ENCODE measurements around the gene UPK3A. TPM values are rescaled to one million over a fixed set of nuclear protein-coding genes. Genes with fewer than 3 reads are reported as not detected.
A peak's percentile ranks its signal among the peaks of the same experiment; 100 is the strongest.

UPK3A gene
- not detected for polyA plus RNA-seq (2013, experiment 1 of 2; ENCODE audit: insufficient read length)
- not detected for polyA plus RNA-seq (2013, experiment 2 of 2; ENCODE audit: insufficient read length)

GRCh38 chr22:45284705-45285262 is at the start of gene UPK3A:
UPK3A (plus strand) TSS chr22:45284949; CDS start chr22:45285014, 65 bp downstream.
- no peak for DNase-seq

GRCh38 chr22:45235101-45235777 is 49.5 kb upstream of the UPK3A start:
- DNase-seq, result no peak

GRCh38 chr22:45235851-45236342 is 48.9 kb upstream of the UPK3A start:
- DNase-seq, result no peak

DNA sequence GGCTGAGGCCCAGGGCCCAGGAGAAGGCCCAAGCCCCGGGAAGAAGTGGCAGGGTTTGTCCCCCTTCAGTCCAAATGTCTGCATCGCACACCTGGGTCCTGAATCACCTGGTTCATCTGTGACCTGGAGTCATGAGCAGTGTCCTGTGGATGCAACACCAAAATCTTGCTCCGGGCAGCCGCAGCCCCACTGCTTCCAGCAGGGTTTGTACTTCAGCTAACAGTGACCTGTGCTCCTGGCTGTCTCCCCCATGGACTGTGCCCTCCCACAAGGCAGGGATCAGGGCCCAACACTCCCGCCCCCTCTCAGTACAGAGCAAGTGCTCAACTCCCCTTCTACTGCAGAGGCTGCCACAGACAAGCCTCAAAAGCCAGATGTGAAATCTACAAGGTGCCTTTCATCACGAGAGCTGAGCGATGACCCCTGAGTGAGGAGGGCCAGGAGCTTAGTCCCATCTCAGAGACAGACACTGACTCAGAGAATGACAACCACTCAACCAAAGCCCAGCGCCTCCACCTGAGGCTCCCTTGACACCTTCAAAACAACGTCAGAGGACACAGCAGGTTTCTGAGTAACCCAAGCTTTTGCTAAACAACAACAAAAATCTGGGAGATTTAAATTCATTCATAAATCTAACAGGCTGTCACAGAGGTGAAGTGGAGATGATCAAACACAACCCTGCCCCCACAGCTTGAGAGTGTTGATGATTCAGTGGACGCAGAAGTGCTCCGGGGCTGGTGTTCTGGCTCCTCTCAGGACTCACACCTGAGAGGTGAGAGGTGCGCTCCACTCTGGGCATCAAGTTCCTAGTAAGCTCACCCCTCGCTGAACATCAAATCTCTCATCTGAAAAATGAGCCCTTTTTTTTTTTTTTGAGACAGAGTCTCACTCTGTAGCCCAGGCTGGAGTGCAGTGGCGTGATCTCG is 47.4 kb upstream of the UPK3A start:
- no peak for DNase-seq

- no peak for DNase-seq
Observed at GRCh38 chr22:45238076-45238956, 46.4 kb upstream of the UPK3A start.

- no peak for DNase-seq
Observed at GRCh38 chr22:45238957-45239680, 45.6 kb upstream of the UPK3A start.

GRCh38 chr22:45239681-45240051 is 45.1 kb upstream of the UPK3A start:
- DNase-seq, result no peak

DNA sequence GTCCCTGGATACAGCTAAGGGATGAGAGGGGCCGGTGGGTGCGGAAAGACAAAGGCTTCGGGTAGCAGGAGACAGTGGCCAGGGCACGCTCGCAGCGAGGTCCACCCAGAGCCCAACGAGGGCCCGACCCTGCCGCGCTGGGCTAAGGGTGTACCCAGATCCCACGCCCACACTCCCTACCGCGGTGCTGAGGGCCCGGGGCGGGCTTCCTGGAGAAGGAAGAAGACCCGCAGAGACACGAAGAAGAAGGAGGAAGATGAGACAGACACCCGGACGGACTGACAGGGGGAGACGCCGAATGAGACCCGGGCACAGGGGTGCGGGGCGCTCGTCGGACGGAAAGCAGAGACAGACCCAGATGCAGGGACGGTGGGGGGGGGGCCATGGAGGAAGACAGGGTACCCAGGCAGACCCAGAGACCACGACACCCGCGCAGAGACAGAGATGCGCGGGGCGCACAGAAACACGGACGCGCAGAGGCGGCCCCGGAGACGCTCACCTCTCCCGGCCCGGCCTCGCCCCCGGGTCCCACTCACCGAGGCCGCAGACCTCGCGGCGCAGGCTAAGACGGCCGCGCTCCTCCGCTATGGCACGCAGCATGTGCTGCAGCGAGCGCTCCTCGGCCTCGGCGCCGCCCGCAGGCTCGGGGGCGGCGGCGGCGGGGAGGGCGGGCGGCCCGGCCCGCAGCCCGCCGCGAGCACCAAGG is 44.5 kb upstream of the UPK3A start:
- no peak for DNase-seq

DNA sequence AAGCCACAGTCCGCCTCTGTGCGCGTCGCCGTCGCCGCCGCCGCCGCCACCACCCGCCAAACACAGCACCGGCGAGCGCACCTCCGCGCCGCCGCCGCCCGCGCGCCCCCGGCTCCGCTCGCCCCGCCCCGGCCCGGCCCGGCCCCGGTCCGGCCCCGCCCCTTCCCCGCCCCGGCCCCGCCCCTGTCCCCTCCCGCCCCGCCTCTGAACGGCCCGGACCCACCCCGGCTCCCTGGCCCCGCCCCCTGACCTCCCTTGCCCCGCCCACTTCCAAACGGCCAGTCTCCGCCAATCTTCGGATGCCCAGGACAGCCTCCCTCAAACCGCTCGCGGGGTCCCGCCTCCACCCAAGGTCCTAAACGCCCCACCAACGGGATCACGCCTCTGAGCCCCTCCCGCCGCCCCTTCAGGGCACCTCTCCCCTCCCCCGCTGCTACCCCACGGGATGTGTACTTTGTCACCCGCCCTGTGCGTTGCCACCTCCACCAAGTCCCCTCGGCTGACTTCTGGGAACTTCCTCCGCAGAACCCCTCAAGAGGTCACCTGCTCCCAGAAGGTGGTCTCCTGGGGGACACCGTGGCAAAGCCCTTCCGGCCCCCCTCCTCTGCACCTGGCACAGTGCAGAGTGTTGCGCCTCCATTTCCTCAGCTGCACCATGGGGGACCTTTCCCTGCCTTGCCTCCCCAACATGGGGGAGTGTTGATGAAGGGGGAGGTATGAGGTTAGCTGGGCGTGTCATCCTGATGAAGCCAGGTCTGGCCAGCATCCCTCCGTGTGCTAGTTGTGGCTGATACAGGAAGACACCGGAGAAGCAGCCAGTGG is 43.7 kb upstream of the UPK3A start, which contains the start of gene KIAA0930:
Gene KIAA0930 (minus strand): TSS at position 85 of the 822 bp plus-strand sequence. CDS start 191 bp downstream, outside the sequence.
- DNase-seq, result peak; percentile 75

DNA sequence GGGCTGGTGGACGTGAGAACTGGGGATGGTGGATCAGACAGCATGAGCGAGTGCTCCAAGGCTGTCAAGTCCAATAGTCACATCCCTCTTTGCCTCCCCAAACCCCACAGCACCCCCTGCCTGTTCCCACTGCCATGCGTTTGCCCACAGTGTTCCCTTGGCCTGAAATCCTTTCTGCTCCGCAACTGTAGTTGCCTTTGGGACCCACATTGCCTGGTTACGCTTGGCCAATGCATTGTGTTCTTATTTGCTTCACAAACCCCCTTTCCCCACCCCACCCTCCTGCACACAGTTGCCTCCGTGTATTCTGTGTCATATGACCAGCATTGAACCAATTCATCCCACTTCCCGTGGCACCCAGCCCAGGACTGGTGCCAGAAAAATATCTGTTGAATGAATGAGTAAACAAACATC is 42.0 kb upstream of the UPK3A start:
- DNase-seq, result no peak

DNA sequence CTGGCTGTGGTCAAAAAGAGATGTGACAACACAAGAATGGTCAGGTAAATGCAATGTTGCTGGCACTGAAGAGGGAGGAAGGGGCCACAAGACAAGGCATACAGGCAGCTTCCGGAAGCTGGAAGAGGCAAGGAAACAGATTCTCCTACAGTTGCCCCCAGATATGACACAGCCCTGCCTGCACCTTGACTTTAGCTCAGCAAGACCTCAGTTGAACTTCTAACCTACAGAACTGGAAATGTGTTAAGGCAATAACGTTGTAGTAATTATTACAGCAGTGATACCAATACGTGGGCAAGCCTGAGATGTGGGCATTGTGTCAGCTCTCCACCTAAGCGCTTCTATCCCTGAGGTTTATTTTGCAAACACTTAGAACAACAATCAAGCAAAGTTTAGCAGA is 39.8 kb upstream of the UPK3A start:
- no peak for DNase-seq

GRCh38 chr22:45246060-45246985 is 38.4 kb upstream of the UPK3A start:
- DNase-seq, result peak; percentile 91

DNA sequence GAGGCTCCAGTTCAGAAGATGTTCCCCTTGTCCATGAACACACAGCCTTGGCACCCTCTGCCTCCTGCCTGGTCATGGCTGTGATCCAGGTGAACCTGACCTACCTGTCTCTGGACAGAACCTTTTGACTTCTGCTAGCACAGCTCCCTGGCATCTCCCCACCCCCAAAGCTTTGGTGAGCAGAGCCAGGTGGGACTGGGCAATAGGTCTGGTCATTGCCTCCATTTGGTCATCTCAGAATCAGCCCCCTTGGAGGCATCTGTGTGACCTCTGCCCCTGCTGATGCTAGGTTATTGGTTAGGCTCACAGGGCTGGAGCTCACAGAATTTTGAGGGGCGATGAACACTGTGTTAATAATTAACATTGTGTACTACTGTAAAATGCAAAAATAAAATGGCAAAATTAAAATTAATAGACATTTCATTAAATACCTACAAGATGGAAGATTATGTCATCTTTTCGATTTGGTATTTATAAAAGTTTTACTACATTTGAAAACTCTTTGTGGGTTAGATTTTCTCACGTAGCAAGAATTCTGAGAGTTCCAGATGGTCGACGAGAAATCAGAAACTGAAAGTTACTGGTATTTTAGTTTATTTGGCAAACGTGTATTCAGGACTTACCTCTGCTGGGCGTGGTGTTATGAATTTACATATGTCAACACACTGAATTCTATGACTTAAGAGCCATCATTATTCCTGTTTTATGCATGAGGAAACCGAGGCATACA is 35.8 kb upstream of the UPK3A start:
- no peak for DNase-seq

DNA sequence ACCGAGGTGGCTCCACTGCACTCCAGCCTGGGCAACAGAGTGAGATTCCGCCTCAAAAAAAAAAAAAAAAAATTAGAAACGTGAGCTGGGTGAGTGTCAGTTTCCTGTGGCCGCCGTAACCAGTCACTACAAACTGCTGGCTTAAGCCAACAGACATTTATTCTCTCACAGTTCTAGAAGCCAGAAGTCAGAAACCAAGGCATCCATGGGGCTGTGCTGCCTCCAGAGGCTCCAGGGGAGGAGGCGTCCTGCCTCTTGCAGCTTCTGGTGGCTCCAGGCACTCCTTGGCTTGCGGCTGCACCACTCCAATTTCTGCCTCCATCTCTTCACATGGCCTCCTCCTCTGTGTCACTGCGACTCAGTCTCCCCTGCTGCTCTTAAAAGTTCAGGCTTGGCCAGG is 32.9 kb upstream of the UPK3A start:
- no peak for DNase-seq

DNA sequence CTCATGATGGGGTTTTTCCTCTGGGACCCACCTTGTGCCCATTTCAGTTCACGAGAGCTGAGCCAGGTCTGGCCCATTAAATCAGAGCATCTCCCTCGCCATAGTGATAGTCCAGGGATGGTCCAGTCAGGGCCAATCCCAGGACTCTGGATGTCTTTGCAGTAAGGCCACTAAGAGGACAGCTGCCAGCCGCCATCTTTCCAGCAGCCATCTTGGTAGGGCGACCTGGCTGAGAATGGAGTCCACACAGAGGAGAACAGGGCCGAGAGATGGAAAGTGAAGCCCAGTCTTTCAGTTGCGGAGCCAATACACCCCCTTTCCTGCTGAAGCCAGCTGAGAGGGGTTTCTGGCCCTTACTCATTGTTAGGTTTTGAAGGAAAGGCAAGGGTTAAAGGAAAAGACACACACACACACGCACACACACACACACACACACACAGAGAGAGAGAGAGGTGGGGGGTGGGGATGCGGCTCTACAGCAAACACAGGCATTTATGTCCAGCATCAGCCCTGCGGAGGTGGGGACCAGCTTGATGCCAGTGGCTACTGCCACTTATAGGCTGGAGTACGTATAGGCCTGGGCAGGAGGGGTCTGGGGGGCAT is 31.6 kb upstream of the UPK3A start:
- no peak for DNase-seq

DNA sequence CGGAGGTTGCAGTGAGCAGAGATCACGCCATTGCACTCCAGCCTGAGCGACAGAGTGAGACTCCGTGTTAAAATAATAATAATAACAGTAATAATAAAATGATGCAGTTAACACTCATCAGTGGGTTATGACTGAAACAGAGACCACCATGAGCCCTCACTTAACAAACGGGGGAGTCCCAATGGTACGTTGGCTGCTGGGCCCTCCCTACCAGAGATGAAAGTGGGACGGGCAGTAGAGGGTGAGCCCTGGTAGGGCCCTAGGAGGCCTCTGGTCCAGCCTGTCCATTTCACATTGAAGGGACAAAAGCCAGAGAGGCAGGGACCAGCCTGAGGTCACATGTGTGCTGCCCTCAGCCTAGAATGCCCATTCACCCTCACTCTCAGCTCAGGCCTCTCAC is 30.4 kb upstream of the UPK3A start:
- DNase-seq, result no peak

- peak; percentile 34 for DNase-seq
Observed at GRCh38 chr22:45254789-45255278, 29.9 kb upstream of the UPK3A start.

Measured in fibroblast of skin of scalp (primary cell).